T47D (cell line): Measurements from ENCODE around the gene LRRC4.

Experiments
- DNase-seq, 2 experiments: peaks; one replicate each; pipeline versions ENCODE4 v3.0.0 to v3.0.0-alpha.2; 2011 to 2012; ENCODE audit warnings: low read depth in 1 of 2, low spot score in 1 of 2
- JUND ChIP-seq: IDR thresholded peaks from 2 replicates; pipeline ENCODE4 v1.6.1; 2012; ENCODE audit warnings: low read depth
- in situ Hi-C: cut with HindIII; loops from 2 replicates; pipeline ENCODE4 v1.10.0; 2016; ENCODE audit warnings: low sequenced_read_pairs, low pct_unique_long_range_greater_than_20kb

The LRRC4 gene, protein sequence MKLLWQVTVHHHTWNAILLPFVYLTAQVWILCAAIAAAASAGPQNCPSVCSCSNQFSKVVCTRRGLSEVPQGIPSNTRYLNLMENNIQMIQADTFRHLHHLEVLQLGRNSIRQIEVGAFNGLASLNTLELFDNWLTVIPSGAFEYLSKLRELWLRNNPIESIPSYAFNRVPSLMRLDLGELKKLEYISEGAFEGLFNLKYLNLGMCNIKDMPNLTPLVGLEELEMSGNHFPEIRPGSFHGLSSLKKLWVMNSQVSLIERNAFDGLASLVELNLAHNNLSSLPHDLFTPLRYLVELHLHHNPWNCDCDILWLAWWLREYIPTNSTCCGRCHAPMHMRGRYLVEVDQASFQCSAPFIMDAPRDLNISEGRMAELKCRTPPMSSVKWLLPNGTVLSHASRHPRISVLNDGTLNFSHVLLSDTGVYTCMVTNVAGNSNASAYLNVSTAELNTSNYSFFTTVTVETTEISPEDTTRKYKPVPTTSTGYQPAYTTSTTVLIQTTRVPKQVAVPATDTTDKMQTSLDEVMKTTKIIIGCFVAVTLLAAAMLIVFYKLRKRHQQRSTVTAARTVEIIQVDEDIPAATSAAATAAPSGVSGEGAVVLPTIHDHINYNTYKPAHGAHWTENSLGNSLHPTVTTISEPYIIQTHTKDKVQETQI

GRCh38 chr7:128030654-128031611 lies at the start of gene LRRC4:
LRRC4 (minus strand) TSS chr7:128031437; CDS start chr7:128030640, 797 bp downstream.
- no peak for TF ChIP-seq JUND
- DNase-seq = no peak
- in situ Hi-C loops = no loop called here

DNA sequence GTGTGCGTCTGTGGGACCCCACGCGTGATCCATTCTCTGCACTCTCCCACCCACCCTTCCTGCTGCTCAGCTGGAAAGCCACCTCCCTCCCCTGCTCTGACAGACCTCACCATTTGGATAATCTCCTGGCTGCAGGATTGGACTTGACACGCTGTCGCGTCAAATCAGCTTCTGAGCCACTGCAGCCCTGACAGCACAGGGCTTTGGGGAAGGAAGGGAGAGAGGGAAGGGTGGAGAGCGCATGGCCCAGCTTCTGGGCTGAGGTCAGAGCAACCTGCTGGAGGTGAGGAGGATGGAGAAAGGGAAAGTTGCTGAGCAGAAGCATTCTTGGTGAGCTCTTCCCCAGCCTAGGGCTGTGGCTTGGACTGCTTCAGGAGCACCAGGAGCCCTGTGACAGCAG lies 48.9 kb upstream of the LRRC4 start:
- in situ Hi-C loops = no loop called here
- DNase-seq = no peak
- no peak for TF ChIP-seq JUND

GRCh38 chr7:128078309-128078708 lies 47.1 kb upstream of the LRRC4 start:
- no peak for DNase-seq
- in situ Hi-C loops = no loop called here
- TF ChIP-seq JUND = no peak

DNA sequence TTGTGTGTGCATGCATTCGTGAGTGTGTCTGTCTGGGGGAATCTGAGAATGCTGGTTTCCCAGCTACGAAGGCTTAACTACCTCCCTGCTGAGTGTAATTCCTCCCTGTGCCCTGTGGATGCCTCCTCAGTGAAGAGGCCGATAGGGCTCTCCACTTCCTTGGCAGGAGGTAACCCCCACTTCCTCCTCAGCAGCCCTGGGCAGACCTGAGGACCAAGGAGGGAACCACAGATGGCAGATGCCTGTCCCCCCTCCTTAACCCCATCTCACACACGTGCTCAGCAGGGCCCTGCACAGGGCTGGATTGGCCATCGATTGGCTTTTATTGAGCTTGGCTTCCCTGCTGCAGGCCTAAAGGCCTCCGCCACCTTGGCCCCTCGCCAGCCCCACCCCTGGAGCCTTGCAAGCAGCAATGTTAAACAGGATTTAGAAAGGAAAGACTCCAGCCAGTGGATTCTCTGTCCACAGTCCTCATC lies 45.6 kb upstream of the LRRC4 start:
- in situ Hi-C loops = no loop called here
- no peak for TF ChIP-seq JUND
- no peak for DNase-seq

GRCh38 chr7:128076196-128076795 lies 45.1 kb upstream of the LRRC4 start:
- no peak for TF ChIP-seq JUND
- in situ Hi-C loops = no loop called here
- no peak for DNase-seq

DNA sequence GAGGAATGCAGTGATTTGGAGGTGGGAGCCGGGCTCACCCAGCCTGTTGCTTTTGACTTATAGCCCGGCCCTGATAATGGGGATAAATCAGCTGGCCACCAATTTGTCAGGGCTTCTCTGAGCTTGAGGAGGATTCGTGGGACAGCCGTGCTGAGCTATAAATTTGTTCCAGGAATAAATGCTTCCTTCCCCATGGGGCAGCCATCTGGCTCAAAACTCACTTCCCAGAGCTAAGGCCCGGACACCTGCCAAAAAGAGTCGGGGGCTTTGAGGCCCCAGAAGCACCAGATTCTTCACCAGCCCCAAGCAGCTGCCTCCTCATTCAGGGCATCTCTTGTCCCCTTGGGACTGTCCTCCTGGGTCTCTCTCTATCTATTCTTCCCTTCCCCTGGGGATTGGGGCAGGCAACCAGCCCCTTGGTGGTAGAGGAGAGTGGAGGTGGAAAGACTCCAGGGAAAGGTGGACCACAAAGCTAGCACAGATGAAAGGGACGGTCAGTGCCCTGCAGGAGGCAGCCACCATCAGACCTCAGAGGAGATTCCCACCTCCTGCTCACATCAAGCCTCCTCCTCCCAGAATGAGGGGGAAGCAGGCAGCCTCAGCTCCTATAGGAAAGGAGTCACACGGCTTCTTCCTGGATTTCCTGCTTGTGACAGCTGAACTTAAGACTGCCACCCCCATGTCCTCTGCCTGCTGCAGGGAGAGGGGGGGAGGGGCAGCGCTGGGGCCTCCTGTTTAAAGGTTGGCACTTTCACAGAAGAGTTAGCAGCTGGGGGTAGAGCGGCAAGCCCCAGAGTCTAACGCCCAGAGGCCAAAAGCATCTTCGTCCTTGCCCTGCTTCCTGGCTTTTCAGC lies 44.2 kb upstream of the LRRC4 start:
- TF ChIP-seq JUND = no peak
- no peak for DNase-seq
- in situ Hi-C loops = no loop called here

- in situ Hi-C loops = no loop called here
- no peak for DNase-seq
- no peak for TF ChIP-seq JUND
These were observed 43.5 kb upstream of the LRRC4 start for GRCh38 chr7:128074736-128075135.

- in situ Hi-C loops = no loop called here
- TF ChIP-seq JUND = no peak
- DNase-seq = no peak
These were observed 43.1 kb upstream of the LRRC4 start for GRCh38 chr7:128074336-128074735.

DNA sequence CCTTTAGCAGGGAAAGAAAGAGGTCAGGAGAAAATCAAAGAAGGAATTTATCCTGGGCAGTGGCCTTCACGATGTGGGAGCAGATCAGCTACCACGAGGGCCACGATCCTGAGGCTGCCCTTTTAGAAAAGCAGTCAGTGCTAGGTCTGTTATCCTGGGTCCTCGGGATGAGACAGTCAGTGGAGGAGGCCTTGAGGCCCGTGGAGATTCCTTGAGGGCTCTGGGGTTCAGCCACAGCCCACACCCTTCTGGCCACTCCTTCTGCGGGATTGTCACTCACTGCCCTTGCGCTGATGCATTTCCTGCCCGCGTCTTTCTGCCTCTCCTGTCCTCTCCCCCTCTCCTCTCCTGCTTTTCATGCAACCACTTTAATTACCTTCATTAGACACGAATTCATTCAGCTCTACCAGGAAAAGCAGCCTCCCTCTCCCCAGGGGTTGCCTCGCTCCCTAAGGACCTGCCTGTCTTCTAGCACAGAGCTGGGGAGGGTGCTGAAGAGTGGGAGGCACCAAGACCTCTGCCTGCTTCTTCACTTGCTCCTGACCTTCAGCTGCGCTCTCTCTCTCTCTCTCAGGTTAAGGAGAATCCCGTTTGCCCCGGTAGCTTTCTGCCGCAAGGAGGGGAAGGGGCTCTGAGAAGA lies 42.6 kb upstream of the LRRC4 start:
- in situ Hi-C loops = no loop called here
- no peak for TF ChIP-seq JUND
- no peak for DNase-seq

- no peak for DNase-seq
- in situ Hi-C loops = no loop called here
- TF ChIP-seq JUND = no peak
These were observed 40.6 kb upstream of the LRRC4 start for GRCh38 chr7:128071801-128072200.

DNA sequence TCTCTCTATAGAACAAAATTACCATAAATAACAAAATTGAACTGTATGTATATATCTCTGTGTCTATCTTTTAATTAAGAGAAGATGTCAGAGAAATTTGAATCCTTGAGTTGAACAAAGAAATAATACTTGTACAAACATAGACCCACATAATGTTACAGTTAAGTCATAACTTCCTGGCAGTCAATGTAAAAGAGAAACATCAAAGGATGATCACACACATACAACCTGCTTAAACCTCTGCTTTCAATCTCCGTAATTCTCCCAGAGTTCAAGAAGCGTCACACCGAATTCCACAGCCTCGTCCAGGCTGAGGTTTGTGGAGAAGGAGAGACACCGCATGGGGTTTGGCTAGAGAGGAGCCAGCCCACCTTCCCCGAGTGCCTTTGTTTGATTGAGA lies 40.1 kb upstream of the LRRC4 start:
- in situ Hi-C loops = no loop called here

More for the DNA sequence above, 40.1 kb upstream of the LRRC4 start:
- DNase-seq = no peak
- no peak for TF ChIP-seq JUND
